Hindlimb muscle (tissue), 1 donor: Measurements from ENCODE around the gene ERVK3-1. TPM values are rescaled to one million over a fixed set of nuclear protein-coding genes. Genes with fewer than 3 reads are reported as not detected.
A peak's percentile ranks its signal among the peaks of the same experiment; 100 is the strongest.
"Not testable (repeated sequence)": the region's sequence is repeated elsewhere in the genome, so short reads cannot be mapped to it uniquely, and the experiment has no call there.

Source experiments
- DNase-seq: peaks from one replicate; pipeline ENCODE4 v3.0.0-alpha.2; 2013
- polyA plus RNA-seq: library from polyadenylated mRNA; unstranded; fragments of 120-200 nt; gene quantifications from one replicate; pipeline ENCODE4 v1.2.1, GENCODE V29; 2013; ENCODE audit not compliant: insufficient read length

Gene ERVK3-1
- polyA plus RNA-seq, 1 donor = 33.0 TPM

DNA sequence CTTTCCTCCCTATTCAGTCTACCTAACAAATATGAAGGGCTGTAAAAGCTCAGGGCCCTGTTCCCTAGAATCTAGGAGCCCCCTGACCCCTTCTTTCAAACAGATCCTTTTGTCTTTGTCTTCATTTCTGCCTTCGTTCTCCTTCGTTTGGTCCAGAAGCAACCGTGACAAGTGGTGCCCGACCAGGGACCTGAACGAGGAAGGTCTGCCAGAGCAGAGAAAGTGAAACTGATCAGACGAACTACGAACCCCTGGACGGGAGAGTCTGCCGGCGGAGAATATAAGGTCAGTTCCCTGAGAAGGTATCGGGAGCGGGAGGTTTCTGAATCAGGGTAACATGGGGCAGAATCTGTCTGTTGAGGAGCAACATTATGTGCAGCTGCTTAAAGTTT, 751 bp downstream of the ERVK3-1 start:
- no peak for DNase-seq

DNA sequence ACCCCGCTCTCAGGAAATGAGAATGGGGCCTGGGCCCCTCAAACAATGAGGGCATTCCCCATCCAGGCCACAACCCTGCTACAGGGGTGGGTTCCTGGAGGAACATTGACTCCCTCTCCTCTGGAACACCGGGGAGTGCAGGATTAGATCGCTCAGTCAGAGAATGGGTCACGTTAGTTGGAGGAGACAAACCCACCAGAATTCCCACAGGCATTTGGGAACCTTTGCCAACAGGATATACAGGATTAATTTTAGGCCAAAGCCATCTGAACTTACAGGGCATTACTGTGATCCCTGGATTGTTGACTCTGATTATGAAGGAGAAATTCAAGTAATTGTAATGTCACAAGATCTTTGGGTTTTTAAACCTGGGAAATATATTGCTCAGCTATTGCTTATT, 2.6 kb downstream of the ERVK3-1 start:
- no peak for DNase-seq

DNA sequence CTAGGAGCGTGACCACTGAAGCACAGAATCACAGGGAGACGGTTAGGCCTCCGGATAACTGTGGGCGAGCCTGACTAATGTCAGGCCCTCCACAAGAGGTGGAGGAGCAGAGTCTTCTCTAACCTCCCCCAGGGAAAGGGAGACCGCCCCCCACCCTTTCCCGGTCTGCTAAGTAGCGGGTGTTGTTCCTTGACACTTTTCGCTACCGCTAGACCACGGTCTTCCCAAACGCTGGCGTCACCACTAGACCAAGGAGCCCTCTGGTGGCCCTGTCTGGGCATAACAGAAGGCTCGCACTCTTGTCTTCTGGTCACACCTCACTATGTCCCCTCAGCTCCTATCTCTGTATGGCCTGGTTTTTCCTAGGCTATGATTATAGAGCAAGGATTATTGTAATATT, 5.5 kb downstream of the ERVK3-1 start:
- DNase-seq = not testable (repeated sequence)

- DNase-seq = no peak
Measured at GRCh38 chr19:58311345-58311865, 6.2 kb downstream of the ERVK3-1 start.

GRCh38 chr19:58315580-58315979, 10.4 kb downstream of the ERVK3-1 start:
- no peak for DNase-seq

- peak; percentile 45 for DNase-seq
Measured at GRCh38 chr19:58317476-58318072, 12.4 kb downstream of the ERVK3-1 start.

DNA sequence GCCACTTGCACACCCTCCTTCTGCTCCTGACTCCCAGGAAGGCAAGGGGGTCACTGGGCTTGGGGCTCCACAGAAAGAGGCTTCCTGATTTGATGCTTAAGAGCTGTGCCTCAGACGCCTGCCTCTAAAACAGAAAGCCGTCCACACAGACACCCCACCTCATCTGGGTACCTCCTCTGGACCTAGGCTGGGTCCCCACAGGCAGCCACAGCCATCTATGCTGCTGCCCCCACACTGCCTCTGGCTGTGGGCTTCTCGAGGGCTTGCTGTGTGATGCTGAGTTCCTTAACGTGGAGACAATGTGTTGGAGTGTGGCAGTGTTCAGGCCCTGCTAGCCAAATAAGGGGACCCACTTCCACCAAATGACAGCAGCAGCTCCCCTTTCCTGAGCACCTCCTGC, 13.1 kb downstream of the ERVK3-1 start:
- DNase-seq = no peak

DNA sequence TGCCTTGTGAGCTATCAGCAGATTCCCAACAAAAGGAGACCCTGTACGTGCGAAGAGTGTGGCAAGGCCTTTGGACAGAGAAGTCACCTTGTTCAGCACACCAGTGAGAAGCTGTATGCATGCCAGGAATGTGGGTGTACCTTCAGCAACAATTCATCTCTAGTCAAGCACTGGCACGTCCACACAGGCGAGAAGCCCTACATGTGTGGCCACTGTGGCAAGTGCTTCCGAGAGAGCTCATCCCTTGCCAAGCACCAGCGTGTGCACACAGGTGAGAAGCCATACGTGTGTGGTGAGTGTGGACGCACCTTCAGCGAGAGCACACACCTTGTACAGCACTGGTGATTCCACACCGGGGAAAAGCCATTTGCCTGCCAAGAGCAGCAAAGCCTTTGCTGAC, 14.1 kb downstream of the ERVK3-1 start:
- no peak for DNase-seq

DNA sequence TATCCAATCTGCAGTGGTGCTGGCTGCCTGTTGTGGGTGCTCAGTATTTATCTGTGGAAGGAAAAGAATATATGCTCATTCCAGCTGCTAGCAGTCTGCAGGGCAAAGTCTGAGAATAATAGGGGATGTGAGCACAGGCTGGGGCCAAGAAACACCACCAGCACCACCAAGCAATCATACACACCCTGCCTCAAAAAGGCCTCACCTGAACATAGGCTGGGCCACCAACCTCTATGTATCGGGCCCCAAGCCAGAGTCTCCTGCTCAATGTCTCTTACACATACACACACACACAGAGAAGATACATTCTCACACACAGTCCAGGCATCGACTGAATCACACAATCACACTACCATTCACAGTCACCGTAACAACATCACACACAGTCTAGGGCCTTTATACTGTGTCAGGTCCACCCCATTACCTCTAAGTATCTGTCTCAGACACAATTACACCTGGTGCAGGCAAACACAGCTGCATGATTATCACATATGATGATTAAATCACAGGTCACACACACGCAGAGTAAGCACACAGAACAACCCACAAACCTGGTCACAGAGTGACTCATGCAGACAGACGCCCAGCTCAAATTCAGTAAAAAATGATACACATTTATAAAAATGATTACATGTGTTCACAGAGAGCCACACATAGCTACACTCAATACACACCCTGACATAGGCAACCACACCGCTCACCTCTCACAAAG, 20.3 kb downstream of the ERVK3-1 start:
- DNase-seq = no peak

DNA sequence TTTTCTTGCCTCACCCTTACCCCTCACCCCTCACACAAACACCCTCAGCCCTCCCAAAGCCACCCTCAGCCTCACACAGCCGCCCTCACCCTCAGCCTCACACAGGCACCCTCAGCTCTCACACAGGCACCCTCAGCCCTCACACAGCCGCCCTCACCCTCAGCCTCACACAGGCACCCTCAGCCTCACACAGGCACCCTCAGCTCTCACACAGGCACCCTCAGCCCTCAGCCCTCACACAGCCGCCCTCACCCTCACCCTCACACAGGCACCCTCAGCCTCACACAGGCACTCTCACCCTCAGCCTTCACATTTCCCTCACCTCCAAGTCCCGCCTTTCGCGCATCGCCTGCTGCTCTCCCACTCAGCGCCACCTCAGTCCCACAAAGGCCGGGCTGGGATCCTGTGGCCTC, 21.3 kb downstream of the ERVK3-1 start:
- DNase-seq = no peak

DNA sequence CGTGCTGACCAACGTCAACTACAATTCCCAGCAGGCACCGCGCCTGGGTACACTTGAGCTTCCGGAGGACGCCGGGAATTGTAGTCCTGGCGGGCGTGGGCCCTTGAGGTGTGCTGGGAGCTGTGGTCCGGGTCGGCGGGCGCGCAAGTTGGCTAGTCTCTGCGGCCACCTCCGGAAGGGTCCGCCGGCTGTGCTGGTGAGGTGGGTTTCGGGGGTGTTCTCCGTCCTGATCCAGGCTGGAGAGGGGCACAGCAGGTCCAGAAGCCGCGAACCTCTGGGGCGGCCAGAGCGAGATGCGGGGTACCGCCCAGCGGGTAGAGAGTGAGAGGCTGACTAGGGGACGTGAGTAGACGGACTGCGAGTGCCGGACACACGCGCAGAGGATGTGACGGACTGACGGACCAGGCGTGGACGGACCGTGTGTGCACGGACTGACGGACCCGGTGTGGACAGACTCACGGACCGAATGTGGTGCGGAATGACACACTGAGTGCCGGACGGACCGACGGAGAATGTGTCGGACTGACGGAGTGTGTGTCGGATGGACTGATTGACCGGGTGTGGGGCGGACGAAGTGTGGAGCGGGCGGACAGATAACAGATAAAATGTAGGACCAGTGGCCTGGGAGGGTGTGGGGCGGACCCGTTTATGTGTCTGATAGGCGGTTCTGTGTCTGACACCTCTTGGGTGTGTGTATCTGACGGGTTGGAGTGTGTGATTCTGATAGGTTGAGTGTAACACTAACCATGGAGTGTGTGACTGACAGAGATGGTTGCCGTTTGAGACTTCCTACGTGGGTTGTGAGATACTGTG, 21.9 kb downstream of the ERVK3-1 start, which contains the start of gene ZSCAN22:
ZSCAN22 (plus strand) TSS at position 81 of the 813 bp plus-strand sequence. CDS start 7,809 bp downstream, outside the sequence.
- peak; percentile 97 for DNase-seq

DNA sequence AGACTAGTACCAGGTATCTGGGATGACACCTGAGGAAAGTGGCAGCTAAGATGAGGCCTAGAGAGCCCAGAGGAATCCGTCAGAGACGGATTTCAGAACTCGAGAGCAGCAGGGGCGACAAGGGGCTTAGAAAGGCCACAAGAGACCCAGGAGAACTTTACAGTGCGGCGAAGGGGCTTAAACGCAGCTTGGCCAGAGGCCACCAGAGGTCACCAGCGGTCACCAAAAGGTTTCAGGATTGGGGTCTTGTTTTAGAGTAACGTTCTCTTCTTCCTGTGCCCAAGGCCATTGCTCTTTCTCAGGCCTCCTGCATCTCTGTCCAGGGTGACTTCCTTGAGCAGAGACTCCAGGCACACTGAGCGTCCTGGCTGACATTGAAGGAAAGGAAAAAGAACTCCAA, 23.8 kb downstream of the ERVK3-1 start:
- no peak for DNase-seq

DNA sequence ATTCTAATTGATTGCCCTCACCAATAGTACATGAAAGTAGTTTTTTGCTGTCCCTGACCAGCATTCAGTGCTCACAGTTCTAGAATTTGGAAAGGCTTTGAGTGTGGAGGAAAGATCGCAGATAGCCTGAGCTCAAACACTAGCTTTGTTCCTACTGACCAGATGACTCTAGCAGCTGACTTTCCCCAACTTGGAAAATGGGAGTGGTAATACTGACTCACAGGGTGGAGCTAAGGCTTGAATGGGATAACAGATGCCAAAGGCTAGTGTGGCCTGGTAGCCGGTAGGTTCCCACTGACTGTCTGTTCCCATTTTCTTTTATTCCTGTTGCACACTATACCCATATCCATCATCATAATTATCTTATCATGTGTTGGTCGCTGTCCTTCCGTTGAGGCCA, 25.3 kb downstream of the ERVK3-1 start:
- DNase-seq = no peak

GRCh38 chr19:58332697-58333096, 27.5 kb downstream of the ERVK3-1 start:
- DNase-seq = no peak

DNA sequence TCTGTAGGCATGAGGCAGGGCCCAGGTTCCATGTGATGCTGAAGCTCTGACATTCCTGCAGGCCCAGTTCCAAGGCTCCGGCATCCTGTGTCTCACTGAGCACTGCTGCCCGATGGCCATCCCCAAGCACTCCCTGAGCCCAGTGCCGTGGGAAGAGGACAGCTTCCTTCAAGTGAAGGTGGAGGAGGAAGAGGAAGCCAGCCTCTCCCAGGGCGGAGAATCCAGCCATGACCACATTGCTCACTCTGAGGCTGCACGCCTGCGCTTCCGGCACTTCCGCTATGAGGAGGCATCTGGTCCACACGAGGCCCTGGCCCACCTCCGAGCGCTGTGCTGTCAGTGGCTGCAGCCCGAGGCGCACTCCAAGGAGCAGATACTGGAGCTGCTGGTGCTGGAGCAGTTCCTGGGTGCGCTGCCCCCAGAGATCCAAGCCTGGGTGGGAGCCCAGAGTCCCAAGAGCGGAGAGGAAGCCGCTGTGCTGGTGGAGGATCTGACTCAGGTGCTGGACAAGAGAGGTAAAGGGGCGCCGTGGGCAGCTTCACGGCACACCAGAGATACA, 29.6 kb downstream of the ERVK3-1 start:
- no peak for DNase-seq

DNA sequence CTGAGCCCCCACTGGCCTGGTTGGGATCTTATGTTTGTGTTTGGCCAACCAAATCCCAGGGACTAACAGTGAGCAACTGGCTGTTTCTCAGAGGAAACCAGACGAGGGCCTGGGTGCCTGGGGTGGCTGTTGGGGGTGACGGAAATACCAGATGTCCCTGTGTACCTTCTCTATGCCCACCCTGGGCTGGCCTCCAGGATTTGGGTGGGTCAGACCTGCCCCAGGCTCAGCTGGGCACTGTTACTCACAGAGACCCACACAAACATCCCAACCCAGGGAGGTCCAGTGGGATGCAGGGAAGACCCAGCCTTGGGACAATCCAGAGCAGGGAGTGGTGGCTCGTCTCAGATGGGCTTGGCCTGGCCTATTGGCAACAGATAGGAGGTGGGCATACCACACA, 30.5 kb downstream of the ERVK3-1 start:
- DNase-seq = no peak

GRCh38 chr19:58336216-58336615, 31.0 kb downstream of the ERVK3-1 start:
- DNase-seq = no peak

GRCh38 chr19:58336820-58337219, 31.6 kb downstream of the ERVK3-1 start:
- DNase-seq = no peak

DNA sequence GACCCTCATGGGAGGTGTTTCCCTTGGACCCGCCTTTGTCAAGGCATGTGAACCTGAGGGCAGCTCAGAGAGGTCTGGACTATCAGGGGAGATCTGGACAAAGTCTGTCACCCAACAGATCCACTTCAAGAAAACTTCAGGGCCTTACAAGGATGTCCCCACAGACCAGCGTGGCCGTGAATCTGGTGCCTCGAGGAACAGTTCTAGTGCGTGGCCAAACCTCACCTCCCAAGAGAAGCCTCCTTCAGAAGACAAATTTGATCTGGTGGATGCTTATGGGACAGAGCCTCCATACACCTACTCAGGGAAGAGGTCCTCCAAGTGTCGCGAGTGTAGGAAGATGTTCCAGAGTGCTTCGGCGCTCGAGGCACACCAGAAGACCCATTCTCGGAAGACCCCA, 33.2 kb downstream of the ERVK3-1 start:
- DNase-seq = no peak

DNA sequence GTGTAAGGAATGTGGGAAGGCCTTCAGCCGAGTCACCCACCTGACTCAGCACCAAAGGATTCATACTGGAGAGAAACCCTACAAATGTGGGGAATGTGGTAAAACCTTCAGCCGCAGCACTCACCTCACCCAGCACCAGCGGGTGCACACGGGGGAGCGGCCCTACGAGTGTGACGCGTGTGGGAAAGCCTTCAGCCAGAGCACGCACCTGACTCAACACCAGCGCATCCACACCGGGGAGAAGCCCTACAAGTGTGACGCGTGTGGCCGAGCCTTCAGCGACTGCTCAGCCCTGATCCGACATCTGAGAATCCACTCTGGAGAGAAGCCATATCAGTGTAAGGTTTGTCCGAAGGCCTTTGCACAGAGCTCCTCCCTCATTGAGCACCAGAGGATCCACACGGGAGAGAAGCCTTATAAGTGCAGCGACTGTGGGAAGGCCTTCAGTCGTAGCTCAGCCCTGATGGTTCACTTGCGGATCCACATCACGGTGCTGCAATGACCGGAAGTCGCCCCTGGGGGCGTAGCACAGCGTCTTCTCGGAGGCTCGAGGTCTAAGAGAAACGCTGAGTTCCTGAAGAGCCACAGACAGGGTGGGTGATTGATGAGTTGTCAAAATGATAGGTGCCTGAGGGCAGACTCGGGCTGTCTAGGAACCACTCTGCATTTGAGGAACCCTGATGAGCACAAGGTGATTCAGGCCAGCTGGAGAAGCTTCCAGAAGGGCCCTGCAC, 33.8 kb downstream of the ERVK3-1 start:
- no peak for DNase-seq

- no peak for DNase-seq
Measured at GRCh38 chr19:58345558-58345957, 40.4 kb downstream of the ERVK3-1 start.
